ENCODE results near the gene KRT84.
A peak's percentile ranks its signal among the peaks of the same experiment; 100 is the strongest.

Gene KRT84

GRCh38 chr12:52382854-52383253 is 2.6 kb downstream of the KRT84 start:
- DNase-seq: no peak

DNA sequence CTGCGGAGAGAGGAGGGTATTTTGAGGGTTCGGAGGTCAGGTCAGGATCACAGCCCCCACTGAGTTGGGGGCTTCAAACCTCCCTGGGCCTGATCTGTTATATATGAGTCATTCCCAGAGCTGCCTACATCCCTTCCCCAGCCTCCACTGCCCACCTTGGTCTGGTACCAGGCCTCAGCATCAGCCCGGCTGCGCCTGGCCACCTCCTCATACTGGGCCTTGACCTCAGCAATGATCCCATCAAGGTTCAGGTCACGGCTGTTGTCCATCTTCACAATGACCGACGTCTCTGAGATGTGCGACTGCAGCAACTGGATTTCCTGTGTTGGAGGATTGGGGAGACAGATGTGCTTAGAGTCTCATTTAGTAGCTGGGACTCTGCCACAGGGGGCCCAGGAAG is 4.2 kb downstream of the KRT84 start:
- DNase-seq: no peak

- no peak for DNase-seq
These were observed 5.2 kb downstream of the KRT84 start for GRCh38 chr12:52380271-52380694.

DNA sequence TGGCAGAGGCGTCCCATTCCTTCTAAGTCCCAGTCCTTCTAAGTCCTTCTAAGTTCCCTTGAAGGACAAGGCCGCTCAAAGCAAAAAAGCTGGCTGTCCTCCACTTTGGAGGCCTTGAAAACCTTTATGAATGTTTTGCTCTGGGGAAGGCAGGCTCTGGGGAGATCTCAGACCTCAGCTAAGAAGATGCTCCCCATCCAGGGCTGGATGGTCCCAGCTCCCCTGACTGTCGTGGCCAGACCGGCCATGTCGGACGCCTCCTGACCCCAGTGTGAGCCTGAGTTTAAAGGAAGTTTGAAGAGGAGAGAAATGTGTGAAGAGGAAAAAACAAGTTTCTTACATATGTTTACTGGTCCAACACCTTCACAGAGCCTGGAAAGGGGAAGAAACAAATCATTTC is 5.9 kb downstream of the KRT84 start:
- no peak for DNase-seq

DNA sequence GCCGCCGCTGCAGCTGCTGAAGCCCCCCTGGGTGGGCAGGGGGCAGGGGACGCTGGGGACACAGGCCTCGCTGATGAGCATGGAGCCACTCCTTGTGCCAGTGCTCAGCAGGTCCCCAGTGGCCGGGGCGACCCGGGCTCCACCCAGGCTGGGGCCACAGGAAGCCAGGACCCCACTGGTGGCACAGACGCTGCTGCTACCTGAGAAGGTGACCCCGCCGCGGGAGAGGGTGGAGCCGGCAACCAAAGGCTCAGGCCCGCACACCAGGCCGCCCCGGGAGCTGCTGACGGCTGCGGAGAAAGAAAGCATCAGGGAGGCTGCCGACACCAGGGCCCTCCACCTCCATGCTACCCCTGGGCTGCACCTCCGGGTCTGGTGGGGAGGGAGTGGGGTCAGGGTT is 7.4 kb downstream of the KRT84 start:
- no peak for DNase-seq

DNA sequence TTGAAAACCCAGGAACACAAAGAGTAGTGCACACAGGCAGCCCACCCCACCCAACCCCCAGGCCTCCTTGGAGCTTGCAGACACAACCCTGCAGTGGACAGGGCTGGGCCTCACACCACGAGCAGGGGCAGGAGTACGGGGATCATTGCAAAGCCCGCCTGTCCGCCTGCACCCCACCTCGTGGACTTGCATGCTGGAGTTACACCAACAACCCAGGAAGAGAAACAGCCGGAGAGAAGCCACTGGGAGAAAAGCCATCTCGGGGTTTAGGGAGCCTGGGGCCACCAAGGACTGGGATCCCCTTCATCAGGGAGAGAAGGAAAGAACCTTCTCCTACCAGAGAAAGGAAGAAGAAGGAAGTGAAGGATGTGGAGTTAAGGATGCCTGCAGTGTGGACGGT is 8.2 kb downstream of the KRT84 start:
- DNase-seq: no peak

GRCh38 chr12:52372216-52373154 is 13.0 kb downstream of the KRT84 start:
- DNase-seq: peak; percentile 67 to 77

DNA sequence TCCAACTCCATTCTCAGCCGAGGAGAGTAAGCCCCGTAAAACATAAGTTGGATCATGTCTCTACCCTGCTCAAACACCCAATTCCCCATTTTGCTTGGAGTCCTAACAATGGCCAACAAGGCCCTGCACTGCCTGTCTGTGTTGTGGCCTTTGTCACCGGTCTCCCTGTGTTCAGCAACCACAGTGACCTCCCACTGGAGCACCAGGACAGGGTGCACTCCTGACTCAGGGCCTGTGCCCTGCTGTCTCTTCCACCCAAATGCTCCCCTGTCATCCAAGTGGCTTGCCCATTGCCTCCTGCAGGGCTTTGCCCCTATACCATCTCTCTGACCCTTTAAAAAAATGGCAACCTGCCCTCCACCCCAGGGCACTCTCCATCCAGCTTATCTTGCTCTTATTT is 13.7 kb downstream of the KRT84 start:
- DNase-seq: no peak

DNA sequence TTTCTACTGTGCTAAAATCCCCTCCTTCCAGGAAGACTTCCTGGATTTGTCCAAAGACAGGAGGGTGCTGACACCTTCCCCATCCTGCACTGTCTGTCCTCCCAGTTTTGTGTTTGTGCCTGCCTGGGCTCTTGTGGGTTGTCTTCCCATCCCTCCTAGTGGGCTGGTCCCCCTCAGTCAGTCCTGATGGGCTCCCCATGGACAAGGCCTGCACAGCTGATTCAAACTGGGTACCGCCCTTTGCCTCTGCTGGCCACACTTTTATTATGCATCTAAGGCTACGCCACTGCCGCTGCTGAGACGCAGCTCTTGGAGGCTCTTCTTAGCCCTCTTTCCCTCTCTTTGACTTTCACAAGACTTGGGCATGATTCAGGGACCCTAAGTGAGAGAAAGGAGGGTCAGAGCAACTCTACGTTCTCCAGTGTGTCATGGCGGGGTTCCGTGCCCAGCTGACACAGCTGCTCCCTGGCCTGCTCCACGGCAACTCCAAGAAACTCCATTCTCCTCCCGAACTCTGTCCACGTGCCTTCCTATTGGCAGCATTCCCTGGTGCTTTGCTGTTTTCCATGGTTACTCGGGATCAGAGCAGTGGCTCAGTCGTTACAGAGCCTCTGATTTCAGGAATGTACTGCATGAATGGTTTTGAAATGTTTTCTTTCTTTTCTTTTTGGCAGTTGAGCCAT is 14.4 kb downstream of the KRT84 start:
- DNase-seq: no peak

- DNase-seq: no peak
These were observed 15.6 kb downstream of the KRT84 start for GRCh38 chr12:52369809-52370208.

DNA sequence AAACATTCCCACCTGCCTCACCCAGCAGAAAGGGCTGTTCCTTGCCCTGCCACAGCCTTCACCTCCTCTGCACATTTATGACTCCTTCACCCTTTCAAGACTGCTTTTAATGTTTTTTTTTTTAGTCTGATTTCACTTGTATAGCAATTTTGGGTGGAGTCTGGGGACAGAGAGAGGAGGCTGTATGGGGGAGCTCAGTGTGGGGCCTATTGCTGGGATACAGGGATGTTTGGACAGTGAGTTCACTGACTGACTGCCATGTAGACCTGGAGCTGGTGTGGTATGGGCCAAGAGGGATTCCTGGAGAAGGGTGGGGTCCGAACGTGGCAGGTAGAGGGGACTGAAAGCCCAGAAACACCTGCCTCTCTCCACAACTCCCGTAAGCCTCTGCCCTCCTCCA is 16.2 kb downstream of the KRT84 start:
- no peak for DNase-seq

GRCh38 chr12:52368508-52368907 is 16.9 kb downstream of the KRT84 start:
- no peak for DNase-seq

GRCh38 chr12:52367876-52368275 is 17.6 kb downstream of the KRT84 start:
- DNase-seq: no peak

- DNase-seq: no peak
These were observed 18.5 kb downstream of the KRT84 start, which contains the start of gene KRT85 for GRCh38 chr12:52366738-52367485. Gene KRT85 (minus strand): TSS chr12:52367481. CDS start chr12:52367405, 76 bp downstream.

DNA sequence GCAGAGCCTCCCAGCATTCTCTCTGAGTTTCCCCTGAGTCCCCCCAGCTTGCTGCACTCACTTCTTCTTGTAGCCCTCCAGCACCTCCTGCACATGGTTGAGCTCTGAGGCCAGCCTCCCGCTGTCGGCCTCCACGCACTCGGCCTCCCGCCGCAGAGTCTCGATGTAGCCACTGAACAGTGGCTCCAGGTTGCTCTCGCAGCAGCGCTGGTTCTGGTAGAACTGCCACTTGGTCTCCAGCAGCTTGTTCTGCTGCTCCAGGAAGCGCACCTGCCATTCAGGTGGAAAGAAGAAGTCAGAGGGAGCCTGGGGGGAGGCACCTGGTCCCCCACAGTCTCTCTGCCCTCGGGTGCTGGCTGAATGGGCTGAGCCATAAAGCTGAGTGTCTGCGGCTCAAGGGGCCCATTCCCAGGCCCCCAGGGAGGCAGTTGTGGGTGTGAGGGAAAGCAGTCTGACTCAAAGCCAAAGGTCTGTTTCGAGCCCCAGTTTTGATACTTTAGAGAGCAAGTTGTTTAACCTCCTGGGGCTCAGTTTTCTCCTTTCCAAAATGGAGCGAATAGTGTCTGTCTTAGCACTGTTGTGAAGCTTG is 20.5 kb downstream of the KRT84 start:
- no peak for DNase-seq

GRCh38 chr12:52364061-52364460 is 21.4 kb downstream of the KRT84 start:
- no peak for DNase-seq

DNA sequence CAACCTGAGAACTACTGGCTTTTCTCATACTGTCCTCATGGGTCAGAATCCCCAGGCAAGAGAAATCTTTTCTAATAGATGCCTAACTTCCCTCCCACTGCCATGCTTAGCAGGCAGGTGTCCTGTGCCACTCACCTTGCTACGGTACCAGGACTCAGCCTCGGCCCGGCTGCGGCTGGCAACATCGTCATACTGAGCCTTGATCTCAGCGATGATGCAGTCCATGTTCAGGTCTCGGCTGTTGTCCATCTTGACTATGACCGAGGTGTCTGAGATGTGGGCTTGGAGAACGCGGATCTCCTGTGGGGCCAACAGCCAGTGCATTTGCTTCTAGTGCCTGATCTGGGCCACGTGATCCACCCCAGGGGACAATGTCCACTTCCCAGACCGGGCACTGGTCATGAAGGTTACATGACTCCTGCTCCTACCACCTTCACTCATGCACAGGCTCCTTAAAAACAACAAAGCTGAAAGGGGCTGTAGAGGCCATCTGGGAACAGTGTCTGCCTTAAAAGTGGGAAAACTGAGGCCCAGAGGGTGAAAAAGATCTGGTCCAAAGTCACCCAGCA is 22.3 kb downstream of the KRT84 start:
- no peak for DNase-seq

DNA sequence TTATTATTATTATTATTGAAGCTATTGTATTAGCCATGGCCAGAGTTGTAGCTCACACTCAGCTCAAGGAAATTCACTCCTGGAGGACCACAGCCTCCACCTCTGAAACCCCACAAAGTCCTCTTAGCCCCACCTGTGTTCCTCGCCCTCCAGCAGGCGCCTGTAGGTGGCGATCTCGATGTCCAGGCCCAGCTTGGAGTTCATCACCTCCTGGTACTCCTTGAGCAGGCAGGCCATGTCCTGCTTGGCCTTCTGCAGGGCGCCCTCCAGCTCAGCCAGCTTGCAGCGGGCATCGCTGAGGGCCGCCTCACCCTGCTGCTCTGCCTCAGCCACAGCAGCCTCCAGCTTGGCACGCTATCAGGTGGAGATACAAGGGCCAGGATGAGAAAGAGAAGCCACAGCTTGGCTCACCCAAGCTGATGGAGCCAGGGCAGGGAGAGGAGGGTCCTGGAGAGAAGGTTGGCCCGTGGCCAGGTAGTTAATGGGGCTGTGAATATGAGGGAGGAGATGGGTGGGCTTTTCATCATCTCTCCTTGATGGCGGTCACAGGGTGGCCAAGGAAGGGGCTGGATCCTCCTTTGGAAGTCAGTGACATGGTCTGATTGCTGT is 23.2 kb downstream of the KRT84 start:
- DNase-seq: no peak

GRCh38 chr12:52361553-52361952 is 23.9 kb downstream of the KRT84 start:
- no peak for DNase-seq

- no peak for DNase-seq
These were observed 24.7 kb downstream of the KRT84 start for GRCh38 chr12:52360663-52361271.

- DNase-seq: no peak
These were observed 25.3 kb downstream of the KRT84 start for GRCh38 chr12:52360106-52360662.

Data from NCI-H2081 (cell line).